Ammon's horn (tissue), 1 donor: ENCODE results near the gene PDE8B.

Experiments used
- DNase-seq: peaks from one replicate; pipeline ENCODE4 v3.0.0-alpha.2; 2016; ENCODE audit warnings: low spot score

Gene PDE8B

GRCh38 chr5:77321793-77322394 lies 111.4 kb downstream of the PDE8B start:
- no peak for DNase-seq

- DNase-seq, result no peak
Measured at GRCh38 chr5:77322406-77322805, 111.9 kb downstream of the PDE8B start.

GRCh38 chr5:77325921-77326541 lies 115.6 kb downstream of the PDE8B start:
- DNase-seq, result no peak

GRCh38 chr5:77326986-77327734 lies 116.7 kb downstream of the PDE8B start:
- DNase-seq, result no peak

- DNase-seq, result no peak
Measured at GRCh38 chr5:77328930-77329647, 118.6 kb downstream of the PDE8B start.

GRCh38 chr5:77329664-77330430 lies 119.4 kb downstream of the PDE8B start:
- no peak for DNase-seq

- DNase-seq, result no peak
Measured at GRCh38 chr5:77333036-77333435, 122.6 kb downstream of the PDE8B start.

GRCh38 chr5:77333451-77334123 lies 123.1 kb downstream of the PDE8B start:
- no peak for DNase-seq

- DNase-seq, result no peak
Measured at GRCh38 chr5:77337246-77337645, 126.8 kb downstream of the PDE8B start.

GRCh38 chr5:77337686-77338085 lies 127.2 kb downstream of the PDE8B start:
- DNase-seq, result no peak

- DNase-seq, result no peak
Measured at GRCh38 chr5:77339337-77339890, 128.9 kb downstream of the PDE8B start.

- no peak for DNase-seq
Measured at GRCh38 chr5:77343165-77343564, 132.7 kb downstream of the PDE8B start.

GRCh38 chr5:77347435-77348098 lies 137.1 kb downstream of the PDE8B start:
- DNase-seq, result no peak

- DNase-seq, result no peak
Measured at GRCh38 chr5:77353251-77353650, 142.8 kb downstream of the PDE8B start.

- no peak for DNase-seq
Measured at GRCh38 chr5:77354454-77354853, 144.0 kb downstream of the PDE8B start.

- no peak for DNase-seq
Measured at GRCh38 chr5:77355080-77355479, 144.6 kb downstream of the PDE8B start.

- DNase-seq, result no peak
Measured at GRCh38 chr5:77355751-77356150, 145.3 kb downstream of the PDE8B start.

GRCh38 chr5:77356740-77357139 lies 146.3 kb downstream of the PDE8B start:
- DNase-seq, result no peak

GRCh38 chr5:77358255-77359205 lies 148.1 kb downstream of the PDE8B start:
- DNase-seq, result no peak
